ENCODE measurements around the gene EPHA3.

Gene EPHA3

GRCh38 chr3:89380016-89380415 lies 272.6 kb downstream of the EPHA3 start:
- H3K27me3 Mint-ChIP-seq = no peaks in the 10 kb centered on the region
- no peaks in the 10 kb centered on the region for H3K36me3 Mint-ChIP-seq (ENCODE audit: insufficient read depth)
- ATAC-seq (replicated peaks) (no peak), DNase-seq (no peak)
- H3K4me1 Mint-ChIP-seq (ENCODE audit: low read depth in 2 of 2) = no peaks in the 10 kb centered on the region
- H3K9me3 Mint-ChIP-seq = peaks cover 5 to 7% of the 10 kb centered on the region in 2 donors
- H3K27ac Mint-ChIP-seq = no peak overlapping the region
- no peak overlapping the region for H3K4me3 Mint-ChIP-seq

- H3K27me3 Mint-ChIP-seq = no peaks in the 10 kb centered on the region
- peaks cover 6 to 12% of the 10 kb centered on the region in 2 donors for H3K9me3 Mint-ChIP-seq
- no peak overlapping the region for H3K27ac Mint-ChIP-seq
- DNase-seq (no peak), ATAC-seq (replicated peaks) (no peak)
- no peaks in the 10 kb centered on the region for H3K4me1 Mint-ChIP-seq (ENCODE audit: low read depth in 2 of 2)
- H3K4me3 Mint-ChIP-seq = no peak overlapping the region
- no peaks in the 10 kb centered on the region for H3K36me3 Mint-ChIP-seq (ENCODE audit: insufficient read depth)
These were observed 285.6 kb downstream of the EPHA3 start for GRCh38 chr3:89392991-89393390.

GRCh38 chr3:89395456-89395855 lies 288.0 kb downstream of the EPHA3 start:
- H3K36me3 Mint-ChIP-seq (ENCODE audit: insufficient read depth) = no peaks in the 10 kb centered on the region
- no peak for DNase-seq
- H3K4me3 Mint-ChIP-seq = no peak overlapping the region
- no peaks in the 10 kb centered on the region for H3K4me1 Mint-ChIP-seq (ENCODE audit: low read depth in 2 of 2)
- H3K27ac Mint-ChIP-seq = no peak overlapping the region
- H3K9me3 Mint-ChIP-seq = peaks cover 3 to 12% of the 10 kb centered on the region in 2 donors
- H3K27me3 Mint-ChIP-seq = no peaks in the 10 kb centered on the region
- no peak for ATAC-seq (replicated peaks)

GRCh38 chr3:89395996-89396395 lies 288.6 kb downstream of the EPHA3 start:
- no peak overlapping the region for H3K4me3 Mint-ChIP-seq
- peaks cover 3 to 12% of the 10 kb centered on the region in 2 donors for H3K9me3 Mint-ChIP-seq
- no peak for ATAC-seq (replicated peaks)
- H3K36me3 Mint-ChIP-seq (ENCODE audit: insufficient read depth) = no peaks in the 10 kb centered on the region
- DNase-seq = no peak
- no peaks in the 10 kb centered on the region for H3K4me1 Mint-ChIP-seq (ENCODE audit: low read depth in 2 of 2)
- no peak overlapping the region for H3K27ac Mint-ChIP-seq
- H3K27me3 Mint-ChIP-seq = no peaks in the 10 kb centered on the region

- no peak for DNase-seq
- no peaks in the 10 kb centered on the region for H3K36me3 Mint-ChIP-seq (ENCODE audit: insufficient read depth)
- peaks cover 0 to 5% of the 10 kb centered on the region in 2 donors for H3K9me3 Mint-ChIP-seq
- no peak overlapping the region for H3K27ac Mint-ChIP-seq
- no peak for ATAC-seq (replicated peaks)
- H3K27me3 Mint-ChIP-seq = no peaks in the 10 kb centered on the region
- no peaks in the 10 kb centered on the region for H3K4me1 Mint-ChIP-seq (ENCODE audit: low read depth in 2 of 2)
- no peak overlapping the region for H3K4me3 Mint-ChIP-seq
These were observed 294.6 kb downstream of the EPHA3 start for GRCh38 chr3:89402051-89402450.

- ATAC-seq (replicated peaks) = no peak
These were observed 297.8 kb downstream of the EPHA3 start for GRCh38 chr3:89405176-89405575.

GRCh38 chr3:89405593-89405992 lies 298.2 kb downstream of the EPHA3 start:
- no peaks in the 10 kb centered on the region for H3K36me3 Mint-ChIP-seq (ENCODE audit: insufficient read depth)
- no peak overlapping the region for H3K4me3 Mint-ChIP-seq
- H3K9me3 Mint-ChIP-seq = peaks cover 0 to 8% of the 10 kb centered on the region in 2 donors
- no peak for DNase-seq
- H3K27ac Mint-ChIP-seq = no peak overlapping the region
- no peaks in the 10 kb centered on the region for H3K4me1 Mint-ChIP-seq (ENCODE audit: low read depth in 2 of 2)
- ATAC-seq (replicated peaks) = no peak
- no peaks in the 10 kb centered on the region for H3K27me3 Mint-ChIP-seq

More at GRCh38 chr3:89405176-89405575, 297.8 kb downstream of the EPHA3 start:
- no peak overlapping the region for H3K27ac Mint-ChIP-seq
- H3K36me3 Mint-ChIP-seq (ENCODE audit: insufficient read depth) = no peaks in the 10 kb centered on the region
- H3K9me3 Mint-ChIP-seq = peaks cover 0 to 8% of the 10 kb centered on the region in 2 donors
- H3K4me3 Mint-ChIP-seq = no peak overlapping the region
- no peaks in the 10 kb centered on the region for H3K27me3 Mint-ChIP-seq
- no peak for DNase-seq
- H3K4me1 Mint-ChIP-seq (ENCODE audit: low read depth in 2 of 2) = no peaks in the 10 kb centered on the region

GRCh38 chr3:89411201-89411600 lies 303.8 kb downstream of the EPHA3 start:
- Mint-ChIP-seq H3K4me1 (ENCODE audit: low read depth in 2 of 2) (no peaks in the 10 kb centered on the region), H3K36me3 (ENCODE audit: insufficient read depth) (no peaks in the 10 kb centered on the region), H3K4me3 (no peak overlapping the region), H3K27me3 (no peaks in the 10 kb centered on the region), H3K27ac (no peak overlapping the region), H3K9me3 (peaks cover 0 to 6% of the 10 kb centered on the region in 2 donors)
- no peak for ATAC-seq (replicated peaks)
- no peak for DNase-seq

GRCh38 chr3:89414270-89414669 lies 306.8 kb downstream of the EPHA3 start:
- H3K27ac Mint-ChIP-seq = no peak overlapping the region
- H3K9me3 Mint-ChIP-seq = peaks cover 0 to 2% of the 10 kb centered on the region in 2 donors
- H3K36me3 Mint-ChIP-seq (ENCODE audit: insufficient read depth) = no peaks in the 10 kb centered on the region
- DNase-seq (no peak), ATAC-seq (replicated peaks) (no peak)
- no peak overlapping the region for H3K4me3 Mint-ChIP-seq
- H3K27me3 Mint-ChIP-seq = no peaks in the 10 kb centered on the region
- H3K4me1 Mint-ChIP-seq (ENCODE audit: low read depth in 2 of 2) = no peaks in the 10 kb centered on the region

GRCh38 chr3:89419647-89420241 lies 312.3 kb downstream of the EPHA3 start:
- Mint-ChIP-seq H3K4me1 (ENCODE audit: low read depth in 2 of 2) (no peaks in the 10 kb centered on the region), H3K36me3 (ENCODE audit: insufficient read depth) (no peaks in the 10 kb centered on the region), H3K27ac (no peak overlapping the region), H3K4me3 (no peak overlapping the region), H3K9me3 (no peaks in the 10 kb centered on the region), H3K27me3 (no peaks in the 10 kb centered on the region)
- DNase-seq (no peak), ATAC-seq (replicated peaks) (no peak)

GRCh38 chr3:89426060-89426459 lies 318.6 kb downstream of the EPHA3 start:
- Mint-ChIP-seq H3K4me3 (no peak overlapping the region), H3K36me3 (ENCODE audit: insufficient read depth) (no peaks in the 10 kb centered on the region), H3K9me3 (peaks cover 0 to 1% of the 10 kb centered on the region in 2 donors), H3K4me1 (ENCODE audit: low read depth in 2 of 2) (no peaks in the 10 kb centered on the region), H3K27me3 (no peaks in the 10 kb centered on the region), H3K27ac (no peak overlapping the region)
- ATAC-seq (replicated peaks) = no peak
- DNase-seq = no peak

- no peak overlapping the region for H3K4me3 Mint-ChIP-seq
- H3K36me3 Mint-ChIP-seq (ENCODE audit: insufficient read depth) = no peaks in the 10 kb centered on the region
- no peak for DNase-seq
- ATAC-seq (replicated peaks) = no peak
- H3K27ac Mint-ChIP-seq = no peak overlapping the region
- H3K27me3 Mint-ChIP-seq = no peaks in the 10 kb centered on the region
- H3K4me1 Mint-ChIP-seq (ENCODE audit: low read depth in 2 of 2) = no peaks in the 10 kb centered on the region
- H3K9me3 Mint-ChIP-seq = peaks cover 1 to 6% of the 10 kb centered on the region in 2 donors
These were observed 327.4 kb downstream of the EPHA3 start for GRCh38 chr3:89434621-89435380.

- Mint-ChIP-seq H3K36me3 (ENCODE audit: insufficient read depth) (peaks cover 1% of the 10 kb centered on the region), H3K27me3 (no peaks in the 10 kb centered on the region), H3K4me1 (ENCODE audit: low read depth in 2 of 2) (no peaks in the 10 kb centered on the region), H3K27ac (no peak overlapping the region), H3K4me3 (no peak overlapping the region), H3K9me3 (peaks cover 0 to 6% of the 10 kb centered on the region in 2 donors)
- no peak for ATAC-seq (replicated peaks)
- DNase-seq = no peak
These were observed 329.4 kb downstream of the EPHA3 start for GRCh38 chr3:89436846-89437245.

- Mint-ChIP-seq H3K27ac (no peak overlapping the region), H3K9me3 (peaks cover 3 to 12% of the 10 kb centered on the region in 2 donors), H3K36me3 (ENCODE audit: insufficient read depth) (peaks cover 4% of the 10 kb centered on the region), H3K4me3 (no peak overlapping the region), H3K4me1 (ENCODE audit: low read depth in 2 of 2) (no peaks in the 10 kb centered on the region), H3K27me3 (no peaks in the 10 kb centered on the region)
- ATAC-seq (replicated peaks) (no peak), DNase-seq (no peak)
These were observed 333.0 kb downstream of the EPHA3 start for GRCh38 chr3:89440386-89440785.

Data from effector memory CD8-positive, alpha-beta T cell (primary cell).